Measurements from ENCODE around the gene C4B. TPM values are rescaled to one million over a fixed set of nuclear protein-coding genes. Genes with fewer than 3 reads are reported as not detected.
A peak's percentile ranks its signal among the peaks of the same experiment; 100 is the strongest.

Gene C4B
- total and polyA plus RNA-seq, 2 donors (not counting 1 experiment from before 2014, with no cell fraction given) = 4.7 to 7.4 TPM

DNA sequence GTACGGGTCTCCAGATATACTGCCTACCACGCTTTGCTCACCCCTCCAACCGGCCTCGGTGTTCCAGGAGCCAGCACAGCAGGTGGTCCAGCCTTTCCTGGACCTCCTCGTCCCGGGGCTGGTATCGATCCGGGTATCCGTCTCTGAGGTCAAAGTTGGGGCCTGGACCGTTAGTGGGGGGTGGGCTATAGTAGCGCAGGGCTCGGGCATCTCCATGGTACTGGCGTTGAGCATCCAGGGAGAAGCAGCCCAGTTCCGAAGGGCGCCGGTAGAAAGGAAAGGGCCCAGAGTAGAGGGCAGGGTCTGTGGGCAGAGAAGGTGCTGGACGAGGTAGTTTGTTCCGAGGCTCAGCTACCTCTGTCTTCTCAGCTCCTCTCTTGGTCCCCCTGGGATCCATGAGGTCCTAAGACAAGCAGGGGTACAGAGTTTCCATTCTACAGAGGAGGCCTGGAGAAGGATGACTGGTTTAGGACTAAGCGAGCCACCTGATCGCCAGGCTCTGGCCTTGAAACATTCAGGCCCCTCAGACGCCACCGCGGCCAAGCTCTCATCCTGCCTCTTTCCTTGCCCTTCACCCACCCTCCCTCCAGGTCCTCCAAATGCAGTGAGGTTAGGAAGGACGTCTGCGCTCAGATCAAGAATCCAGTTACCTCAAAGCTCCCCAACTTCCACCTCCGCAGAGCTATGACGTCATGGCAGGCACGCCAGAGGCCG is 43.2 kb upstream of the C4B start:
- peak overlapping the region; percentile 51 to 92 (median 80) for H3K4me3 ChIP-seq (ENCODE audit: control extremely low read depth in 1 of 5, extremely low read depth in 1 of 5, insufficient read depth in 1 of 5, low read depth in 2 of 5, low read length in 4 of 5)
- Mint-ChIP-seq H3K4me3 (peak overlapping the region; percentile 98), H3K9me3 (ENCODE audit: insufficient read depth) (no peaks in the 10 kb centered on the region), H3K27ac (peak overlapping the region; percentile 100), H3K4me1 (peaks cover 34% of the 10 kb centered on the region), H3K27me3 (no peaks in the 10 kb centered on the region)
- intact Hi-C loops (cut with micrococcal nuclease) = loop anchor here (10.0 kb wide), 4 partner anchors 137 to 1907 kb away; partner anchors contain the start of genes CLIC1, HSD17B8, POLR1H and PPP1R11
- H3K27ac ChIP-seq (ENCODE audit: low read length in 2 of 2) = peak overlapping the region; percentile 96 to 100
- H3K27me3 ChIP-seq (replicated peaks in 1 of 4; ENCODE audit: control extremely low read depth in 1 of 4, control insufficient read depth in 3 of 4, insufficient read depth in 4 of 4, low read length in 3 of 4) = no peaks in the 10 kb centered on the region
- peak overlapping the region; percentile 98 for H3K9ac ChIP-seq (ENCODE audit: low read length)
- no peaks in the 10 kb centered on the region for H4K20me1 ChIP-seq (ENCODE audit: control insufficient read depth, insufficient read depth, low read length, poor library complexity, severe bottlenecking)
- H3K9me3 ChIP-seq (ENCODE audit: control extremely low read depth in 1 of 3, control insufficient read depth in 2 of 3, insufficient read depth in 1 of 3, low read length in 2 of 3) = no peaks in the 10 kb centered on the region
- POLR2A ChIA-PET = interaction anchor here (0.7 to 3.6 kb wide), 11 partner anchors 8 to 1354 kb away, joined by 3 to 24 read pairs (median 5); partner anchors contain the start of genes ATF6B, BAG6, DDX39B and EHMT2
- peaks cover 18 to 23% of the 10 kb centered on the region in 2 donors for H3K4me1 ChIP-seq (ENCODE audit: control insufficient read depth in 2 of 2, insufficient read depth in 2 of 2, low read length in 2 of 2)
- WGBS (ENCODE audit: insufficient coverage) = 29% methylated on average over 29 of the region's 29 CpGs
- H3K79me2 ChIP-seq (ENCODE audit: control insufficient read depth, insufficient read depth, low read length) = peaks cover 11% of the 10 kb centered on the region
- peak overlapping the region; percentile 77 for H2AFZ ChIP-seq (ENCODE audit: insufficient read depth, low read depth, low read length, poor library complexity, severe bottlenecking)
- peak overlapping the region; percentile 89 for H3K4me2 ChIP-seq (replicated peaks; ENCODE audit: low read depth, low read length, poor library complexity, severe bottlenecking)
- H3K36me3 ChIP-seq (replicated peaks in 1 of 2; ENCODE audit: control extremely low read depth in 1 of 2, control insufficient read depth in 1 of 2, extremely low read depth in 1 of 2, insufficient read depth in 2 of 2, low read length in 1 of 2) = peaks cover 2 to 37% of the 10 kb centered on the region in 2 experiments
- ATAC-seq (ENCODE audit: low read depth) = no peak
- CTCF ChIA-PET = interaction anchor here (1.2 to 1.8 kb wide), 2 partner anchors 12 to 21 kb away, joined by 3 to 10 read pairs; partner anchors contain the start of genes NELFE and SKIC2
- no peak for DNase-seq
- no peak for TF ChIP-seq CTCF (IDR thresholded peaks at IDR 0.05)
- no peak for TF ChIP-seq EZH2 (IDR thresholded peaks at IDR 0.05; ENCODE audit: borderline replicate concordance, insufficient read depth, low read depth, low read length, poor library complexity, severe bottlenecking)
